Esophagus (tissue), 2 donors: ENCODE data around the gene MIOS. TPM values are rescaled to one million over a fixed set of nuclear protein-coding genes. Genes with fewer than 3 reads are reported as not detected.

Source experiments
- H3K27ac ChIP-seq, 2 donors: one replicate each; pipeline ENCODE4 v1.5.1; 2013; ENCODE audit warnings: low read depth in 2 of 2, mild to moderate bottlenecking in 2 of 2, inconsistent platforms in 1 of 2, low read length in 1 of 2, moderate library complexity in 1 of 2
- H3K27me3 ChIP-seq, 2 donors: one replicate each; pipeline ENCODE4 v1.6.1; 2013; ENCODE audit warnings: low read length in 2 of 2, control low read depth in 1 of 2, mild to moderate bottlenecking in 1 of 2; ENCODE audit not compliant: insufficient read depth in 2 of 2, control insufficient read depth in 1 of 2
- H3K36me3 ChIP-seq, 2 donors: one replicate each; pipeline ENCODE4 v1.6.1; 2013; ENCODE audit warnings: low read length in 1 of 2; ENCODE audit not compliant: control insufficient read depth in 2 of 2, insufficient read depth in 2 of 2
- H3K4me1 ChIP-seq, 2 donors: one replicate each; pipeline ENCODE4 v1.6.1; 2013; ENCODE audit warnings: low read length in 1 of 2; ENCODE audit not compliant: control insufficient read depth in 2 of 2, insufficient read depth in 2 of 2
- H3K4me3 ChIP-seq, 2 donors: one replicate each; pipeline ENCODE4 v1.5.1; 2013; ENCODE audit warnings: low read length in 2 of 2, mild to moderate bottlenecking in 2 of 2, low read depth in 1 of 2, moderate library complexity in 1 of 2
- H3K9me3 ChIP-seq, 2 donors: one replicate each; pipeline ENCODE4 v1.6.1; 2013; ENCODE audit warnings: mild to moderate bottlenecking in 2 of 2, low read depth in 1 of 2, low read length in 1 of 2, moderate library complexity in 1 of 2; ENCODE audit not compliant: control insufficient read depth in 2 of 2, insufficient read depth in 1 of 2
- WGBS, 2 donors: extraction: QIAGEN DNeasy Blood & Tissue Kit; methylation state at CpG; one replicate each; pipeline ENCODE4 v1.1.7; 2013; 5-methylcytosine and 5-hydroxymethylcytosine counted together
- polyA plus RNA-seq, 2 donors: library from polyadenylated mRNA; stranded (reverse); fragments of 200-250 nt; gene quantifications; one replicate each; pipeline ENCODE4 v1.2.3, GENCODE V29; 2013
- donor health status: healthy with polysubstance abuse.
- donor health status: Bipolar disorder and iron deficiency.

MIOS gene
- polyA plus RNA-seq, 2 donors, result 17.6 to 22.1 TPM

DNA sequence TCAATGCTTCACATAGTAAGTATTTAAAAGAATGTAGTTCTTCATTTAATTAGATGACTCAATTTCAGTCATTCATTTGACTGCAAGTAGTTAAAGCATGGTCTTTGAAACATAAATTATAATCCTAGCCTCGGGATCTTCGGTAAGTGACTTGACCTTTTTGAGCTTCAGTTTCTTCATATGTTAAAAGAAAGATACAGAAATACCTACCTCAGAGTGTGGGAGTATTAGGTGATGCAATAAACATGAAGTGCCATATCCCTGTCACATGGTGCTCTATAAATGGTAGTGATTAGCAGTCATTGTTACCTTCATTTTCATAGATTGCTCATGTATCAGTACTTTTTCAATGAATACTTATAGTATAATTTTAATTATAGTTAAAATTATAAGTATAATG is 42.6 kb downstream of the MIOS start:
- H3K27me3 ChIP-seq, result no peaks in the 10 kb centered on the region
- no peak overlapping the region for H3K27ac ChIP-seq
- WGBS, 2 donors, result 92 to 95% methylated on average over 2 of the region's 2 CpGs

DNA sequence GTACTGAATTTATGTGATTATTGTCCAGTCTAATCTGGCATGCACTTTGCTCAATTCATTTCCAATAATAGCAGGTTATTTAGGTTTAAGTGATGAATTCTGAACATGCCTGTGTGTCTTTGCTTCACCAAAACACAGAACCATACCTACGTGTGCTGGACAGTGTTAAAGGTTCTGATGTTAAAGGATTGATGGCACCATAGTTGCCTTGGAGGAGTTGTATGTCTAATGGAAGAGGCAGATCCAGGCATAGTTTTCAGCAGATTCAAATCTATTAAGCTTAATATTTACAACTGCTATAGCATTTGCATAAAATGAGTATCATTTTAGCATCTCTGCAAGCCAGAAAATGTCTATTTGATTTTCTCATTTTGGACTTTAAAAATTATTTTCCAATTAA is 45.8 kb downstream of the MIOS start:
- no peaks in the 10 kb centered on the region for H3K4me1 ChIP-seq
- no peaks in the 10 kb centered on the region for H3K36me3 ChIP-seq
- no peaks in the 10 kb centered on the region for H3K27me3 ChIP-seq
- H3K9me3 ChIP-seq, result no peaks in the 10 kb centered on the region
- H3K4me3 ChIP-seq, result no peak overlapping the region
- H3K27ac ChIP-seq, result no peak overlapping the region
- WGBS, 2 donors, result 87 to 88% methylated on average over 1 of the region's 1 CpG

More for the DNA sequence above, 42.6 kb downstream of the MIOS start:
- H3K4me1 ChIP-seq, result no peaks in the 10 kb centered on the region
- no peaks in the 10 kb centered on the region for H3K36me3 ChIP-seq
- no peak overlapping the region for H3K4me3 ChIP-seq
- no peaks in the 10 kb centered on the region for H3K9me3 ChIP-seq

DNA sequence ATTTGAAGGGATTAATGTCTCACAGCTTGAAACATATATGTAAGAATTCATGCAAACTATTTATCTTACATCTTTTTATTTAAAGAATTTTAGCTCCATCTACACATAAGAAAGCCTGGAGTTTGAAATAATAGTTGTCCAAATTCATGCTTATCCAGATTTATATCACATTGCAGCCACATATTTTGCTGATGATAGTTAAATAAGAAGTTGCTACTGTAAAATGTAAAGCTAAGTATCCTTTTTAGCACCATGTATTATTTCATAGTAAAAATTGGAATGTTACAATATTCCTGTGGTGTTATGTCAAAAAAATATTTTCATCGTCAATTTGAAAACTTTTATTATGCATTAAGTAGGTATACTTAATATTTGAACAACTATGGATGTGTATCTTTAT is 46.5 kb downstream of the MIOS start:
- no peaks in the 10 kb centered on the region for H3K27me3 ChIP-seq
- no peak overlapping the region for H3K4me3 ChIP-seq
- no peaks in the 10 kb centered on the region for H3K4me1 ChIP-seq
- no peaks in the 10 kb centered on the region for H3K36me3 ChIP-seq
- H3K27ac ChIP-seq, result no peak overlapping the region
- 94 to 98% methylated on average over 1 of the region's 1 CpG for WGBS, 2 donors
- H3K9me3 ChIP-seq, result no peaks in the 10 kb centered on the region

DNA sequence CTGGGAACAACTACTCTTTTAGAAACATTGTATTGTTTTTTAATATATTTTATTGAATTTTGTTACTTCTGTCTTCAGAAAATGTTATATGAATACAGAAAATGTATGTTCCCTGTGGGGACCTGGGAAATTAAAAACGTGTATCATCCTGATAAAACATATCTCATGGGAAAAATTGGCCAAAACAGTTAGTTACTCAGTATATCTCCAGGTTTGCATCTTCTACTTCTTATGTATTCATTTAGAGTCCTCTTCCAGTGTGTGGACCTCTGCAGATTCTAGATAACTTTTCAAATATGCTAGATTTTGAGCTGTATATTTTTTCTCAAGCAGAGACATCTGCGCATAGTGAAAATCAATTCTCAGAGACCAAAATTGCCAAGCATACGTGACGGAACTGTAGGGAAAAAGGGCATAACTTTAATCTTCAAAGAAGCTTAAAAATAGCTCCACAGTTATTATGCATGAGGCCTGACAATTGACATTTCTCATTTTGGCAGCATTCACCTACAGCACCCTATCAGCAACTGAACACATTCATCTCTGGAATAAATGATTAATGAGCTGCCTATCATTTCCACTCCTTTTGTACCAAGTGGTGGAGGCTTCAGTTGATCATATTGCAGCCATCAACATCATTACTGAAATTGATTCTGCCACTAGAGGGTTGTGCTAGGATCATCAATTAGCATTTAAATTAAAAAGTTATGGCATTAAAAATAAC is 47.5 kb downstream of the MIOS start:
- no peaks in the 10 kb centered on the region for H3K36me3 ChIP-seq
- H3K9me3 ChIP-seq, result no peaks in the 10 kb centered on the region
- no peaks in the 10 kb centered on the region for H3K4me1 ChIP-seq
- WGBS, 2 donors, result 78 to 84% methylated on average over 4 of the region's 4 CpGs
- no peak overlapping the region for H3K4me3 ChIP-seq
- H3K27me3 ChIP-seq, result no peaks in the 10 kb centered on the region
- H3K27ac ChIP-seq, result no peak overlapping the region

DNA sequence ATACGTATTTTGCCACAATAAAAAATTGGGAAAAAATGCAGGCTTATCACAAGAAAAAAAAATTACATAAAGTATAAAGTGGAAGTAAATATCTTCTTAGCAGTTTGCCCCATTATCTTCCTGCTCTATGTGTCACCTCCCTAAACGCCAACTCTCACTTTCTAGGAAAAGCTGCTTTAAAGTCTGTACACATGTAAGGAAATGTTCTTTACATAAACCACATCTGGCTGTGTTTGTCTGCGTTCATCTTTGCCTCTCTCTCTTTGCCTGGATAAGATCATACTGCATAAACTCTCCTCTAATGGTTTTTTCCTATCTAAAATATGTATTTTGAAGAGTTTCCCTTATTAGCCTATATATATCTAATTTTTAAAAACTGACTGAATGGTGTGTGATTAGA is 50.9 kb downstream of the MIOS start:
- Histone ChIP-seq H3K27me3 (no peaks in the 10 kb centered on the region), H3K4me1 (no peaks in the 10 kb centered on the region), H3K36me3 (no peaks in the 10 kb centered on the region), H3K4me3 (no peak overlapping the region), H3K27ac (no peak overlapping the region), H3K9me3 (no peaks in the 10 kb centered on the region)
- WGBS, 2 donors, result 67 to 75% methylated on average over 3 of the region's 3 CpGs

DNA sequence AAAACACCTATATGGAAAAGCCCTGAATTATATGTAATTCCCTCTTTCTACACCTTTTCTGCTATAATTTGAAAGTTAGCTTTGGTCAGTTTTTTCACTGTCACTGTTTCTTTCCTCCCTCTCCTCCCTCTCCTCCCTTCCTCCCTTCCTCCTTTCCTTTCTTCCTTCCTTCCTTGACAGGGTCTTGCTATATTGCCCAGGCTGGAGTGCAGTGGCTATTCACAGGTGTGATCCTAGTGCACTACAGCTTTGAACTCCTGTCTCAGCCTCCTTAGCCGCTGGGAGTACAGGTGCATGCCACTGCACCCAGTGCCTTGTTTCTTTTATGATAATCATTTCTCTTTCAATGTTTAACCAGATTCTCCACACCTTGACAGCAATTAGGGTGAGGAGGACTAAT is 51.7 kb downstream of the MIOS start:
- WGBS, 2 donors, result 79 to 92% methylated on average over 1 of the region's 1 CpG
- H3K4me3 ChIP-seq, result no peak overlapping the region
- no peaks in the 10 kb centered on the region for H3K4me1 ChIP-seq
- H3K27me3 ChIP-seq, result no peaks in the 10 kb centered on the region
- H3K9me3 ChIP-seq, result no peaks in the 10 kb centered on the region
- no peaks in the 10 kb centered on the region for H3K36me3 ChIP-seq
- H3K27ac ChIP-seq, result no peak overlapping the region

DNA sequence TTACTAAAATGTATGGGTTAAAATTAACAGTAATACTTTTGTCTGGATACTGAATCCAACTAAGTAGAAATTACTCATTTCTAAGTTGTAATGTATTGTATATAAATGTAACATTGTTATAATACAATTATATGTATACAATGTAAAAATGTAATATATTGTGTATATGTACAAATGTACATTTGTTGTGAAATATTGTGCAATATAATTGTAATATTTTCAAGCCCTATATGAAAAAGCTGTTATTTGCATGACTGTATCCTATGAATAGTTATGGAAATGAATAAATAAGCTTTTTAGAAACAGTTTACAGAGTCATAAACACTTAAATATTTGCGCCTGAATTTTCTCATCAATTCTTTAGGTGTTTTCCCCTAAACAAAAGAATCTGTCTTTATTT is 53.6 kb downstream of the MIOS start:
- Histone ChIP-seq H3K9me3 (no peaks in the 10 kb centered on the region), H3K4me3 (no peak overlapping the region), H3K36me3 (no peaks in the 10 kb centered on the region), H3K27ac (no peak overlapping the region), H3K4me1 (no peaks in the 10 kb centered on the region), H3K27me3 (no peaks in the 10 kb centered on the region)
- WGBS, 2 donors, result 91 to 92% methylated on average over 1 of the region's 1 CpG

DNA sequence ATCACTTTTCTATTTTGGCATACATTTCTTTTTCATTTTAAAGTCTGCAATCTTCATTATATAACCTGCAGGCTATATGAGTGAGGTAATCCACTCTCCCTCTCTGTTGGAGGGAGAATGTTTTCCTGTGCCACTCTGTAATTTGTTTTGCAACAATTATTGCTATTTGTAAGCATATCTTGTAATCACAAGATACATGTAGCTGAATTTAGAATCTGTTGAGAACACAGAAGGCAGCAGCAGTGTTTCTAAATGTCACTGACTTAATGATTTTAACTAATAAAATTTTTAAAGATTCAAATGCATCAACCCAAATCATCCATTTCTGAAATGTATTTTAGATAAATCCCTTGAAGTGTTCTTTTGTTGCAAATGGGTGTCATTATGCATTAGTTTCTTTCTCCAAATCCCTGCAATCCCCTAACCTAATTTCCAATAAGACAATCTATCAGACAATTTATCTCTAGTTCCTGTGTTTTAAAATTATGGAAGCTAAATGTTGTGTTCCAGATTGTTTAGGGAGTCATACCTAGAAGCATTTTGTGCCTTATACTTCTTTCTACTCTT is 54.0 kb downstream of the MIOS start:
- no peak overlapping the region for H3K27ac ChIP-seq
- H3K27me3 ChIP-seq, result no peaks in the 10 kb centered on the region
- no peaks in the 10 kb centered on the region for H3K4me1 ChIP-seq
- H3K9me3 ChIP-seq, result no peaks in the 10 kb centered on the region
- H3K36me3 ChIP-seq, result no peaks in the 10 kb centered on the region
- H3K4me3 ChIP-seq, result no peak overlapping the region

DNA sequence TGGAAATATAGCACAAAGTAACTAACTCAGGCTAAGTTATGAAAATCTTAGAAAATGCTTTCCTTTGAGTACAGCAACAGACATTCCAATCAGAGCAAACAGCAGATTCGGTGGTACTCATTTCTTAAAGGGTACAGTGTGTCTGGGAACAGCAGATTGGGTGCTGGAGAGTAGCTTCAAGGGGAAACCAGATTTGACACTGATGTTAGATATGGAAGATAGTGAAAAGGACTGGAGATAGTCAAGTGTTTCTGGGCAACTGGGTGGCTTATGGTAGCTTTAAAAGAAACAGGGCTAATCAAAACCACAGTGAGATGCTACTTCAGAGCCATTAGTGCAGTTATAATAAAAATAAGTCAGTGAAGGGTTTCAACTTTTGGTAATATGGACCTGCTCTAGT is 61.8 kb downstream of the MIOS start:
- WGBS, 2 donors, result 81 to 82% methylated on average over 1 of the region's 1 CpG

DNA sequence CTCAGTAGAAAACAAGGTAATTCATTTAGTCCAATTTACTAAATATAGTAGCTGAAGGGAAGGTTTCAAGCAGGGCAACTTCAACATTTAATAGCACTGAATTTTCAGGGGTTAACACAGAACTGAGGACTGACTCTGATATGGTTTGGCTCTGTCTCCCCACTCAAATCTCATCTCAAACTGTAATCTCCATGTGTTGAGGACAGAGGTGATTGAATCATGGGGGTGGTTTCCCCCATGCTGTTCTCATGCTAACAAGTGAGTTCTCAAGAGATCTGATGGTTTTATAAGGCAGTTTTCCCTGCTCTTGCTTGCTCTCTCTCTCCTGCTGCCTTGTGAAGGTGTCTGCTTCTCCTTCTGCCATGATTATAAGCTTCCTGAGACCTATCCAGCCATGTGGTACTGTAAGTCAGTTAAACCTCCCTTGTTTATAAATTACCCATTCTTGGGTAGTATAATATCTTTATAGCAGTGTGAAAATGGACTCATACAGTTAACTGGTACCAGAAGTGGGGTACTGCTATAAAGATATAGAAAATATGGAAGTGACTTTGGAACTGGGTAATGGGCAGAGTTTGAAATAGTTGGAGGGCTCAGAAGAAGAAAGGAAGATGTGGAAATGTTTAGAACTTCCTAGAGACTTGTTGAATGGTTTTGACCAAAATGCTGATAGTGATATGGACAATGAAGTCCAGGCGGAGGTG is 64.1 kb downstream of the MIOS start:
- no peaks in the 10 kb centered on the region for H3K27me3 ChIP-seq
- no peaks in the 10 kb centered on the region for H3K4me1 ChIP-seq
- H3K9me3 ChIP-seq, result no peaks in the 10 kb centered on the region
- no peak overlapping the region for H3K4me3 ChIP-seq
- no peaks in the 10 kb centered on the region for H3K36me3 ChIP-seq
- WGBS, 2 donors, result 95 to 96% methylated on average over 1 of the region's 1 CpG
- no peak overlapping the region for H3K27ac ChIP-seq

More for the DNA sequence above, 61.8 kb downstream of the MIOS start:
- Histone ChIP-seq H3K9me3 (no peaks in the 10 kb centered on the region), H3K4me3 (no peak overlapping the region), H3K27me3 (no peaks in the 10 kb centered on the region), H3K27ac (no peak overlapping the region), H3K4me1 (no peaks in the 10 kb centered on the region), H3K36me3 (no peaks in the 10 kb centered on the region)
